Ureter (tissue), 1 donor: ENCODE data around the gene YEATS4. TPM values are rescaled to one million over a fixed set of nuclear protein-coding genes. Genes with fewer than 3 reads are reported as not detected.
A peak's percentile ranks its signal among the peaks of the same experiment; 100 is the strongest.

Experiments
- DNase-seq: peaks from one replicate; pipeline ENCODE4 v3.0.0-alpha.2; 2020; ENCODE audit warnings: low spot score
- total RNA-seq: library from RNA; stranded (reverse); gene quantifications from one replicate; pipeline ENCODE4 v1.2.4, GENCODE V29; 2023
- donor health status: DM: yes; HTN: yes; CAD: no.

YEATS4 gene
- total RNA-seq, 1 donor from 2014 or later, result 12.5 TPM

DNA sequence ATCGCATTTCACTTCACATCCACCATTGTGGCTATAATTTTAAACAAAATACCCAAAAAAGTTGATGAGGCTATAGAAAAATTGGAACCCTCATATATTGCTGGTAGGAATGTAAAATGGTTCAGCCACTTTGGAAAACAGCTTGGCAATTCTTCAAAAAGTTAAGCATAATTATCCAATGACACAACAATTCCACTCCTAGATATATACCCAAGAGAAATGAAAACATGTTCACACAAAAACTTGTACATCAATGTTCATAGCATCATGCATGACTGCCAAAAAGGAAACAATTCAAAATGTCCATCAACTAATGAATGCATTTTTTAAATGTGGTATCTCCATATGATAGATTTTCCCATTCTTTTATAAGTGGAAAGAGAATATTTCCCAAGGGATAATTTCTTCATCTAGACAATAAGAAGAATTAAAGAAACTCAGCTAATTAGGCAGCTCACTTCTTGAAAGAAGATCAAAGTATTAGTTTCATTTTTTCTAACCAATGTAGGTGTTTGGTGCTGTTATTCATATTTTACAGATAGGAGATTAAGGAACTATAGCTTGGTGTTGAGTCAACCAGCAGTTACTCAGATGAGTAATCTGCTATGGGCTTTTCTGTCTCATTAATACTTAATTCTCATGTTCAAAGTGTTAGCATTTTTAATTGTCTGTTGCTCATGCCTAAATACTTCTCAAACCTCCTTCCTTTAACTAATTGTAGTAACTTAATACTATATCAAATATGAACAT lies 32.8 kb downstream of the YEATS4 start:
- DNase-seq, result no peak

DNA sequence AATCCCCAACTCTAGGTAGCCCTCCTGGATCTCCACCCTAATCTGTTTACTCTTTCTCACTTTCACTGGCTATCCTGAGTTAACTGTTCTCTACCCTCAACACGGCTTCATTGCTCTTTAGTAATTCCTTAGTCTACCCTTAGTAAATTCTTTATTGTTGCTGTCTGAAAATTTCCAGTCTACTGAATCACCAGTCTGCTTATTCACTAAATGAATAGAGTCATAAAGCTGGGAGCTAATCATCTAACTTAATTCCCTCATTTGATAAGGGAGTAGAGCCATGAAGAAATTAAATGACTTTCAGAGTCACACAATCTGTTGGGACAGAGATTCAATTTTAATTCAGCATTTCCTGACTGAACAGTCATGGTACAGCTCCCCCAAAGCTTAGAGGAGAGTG lies 36.5 kb downstream of the YEATS4 start:
- no peak for DNase-seq

DNA sequence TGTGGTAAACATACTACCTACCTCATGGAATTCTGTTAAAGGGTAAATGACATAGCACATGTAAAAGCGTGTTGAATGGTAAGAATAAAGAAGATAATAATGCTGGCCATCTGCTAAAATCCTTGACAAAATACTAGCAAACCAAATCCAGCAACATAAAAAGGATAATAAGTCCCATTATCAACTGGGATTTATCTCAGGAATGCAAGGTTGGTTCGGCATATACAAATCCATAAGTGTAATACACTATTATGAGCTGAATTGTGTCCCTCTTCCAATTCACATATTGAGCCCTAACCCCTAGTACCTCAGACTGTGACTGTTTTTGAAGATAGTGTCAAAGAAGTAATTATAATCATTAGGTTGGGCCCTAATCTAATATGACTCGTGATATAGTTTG lies 37.4 kb downstream of the YEATS4 start:
- no peak for DNase-seq

DNA sequence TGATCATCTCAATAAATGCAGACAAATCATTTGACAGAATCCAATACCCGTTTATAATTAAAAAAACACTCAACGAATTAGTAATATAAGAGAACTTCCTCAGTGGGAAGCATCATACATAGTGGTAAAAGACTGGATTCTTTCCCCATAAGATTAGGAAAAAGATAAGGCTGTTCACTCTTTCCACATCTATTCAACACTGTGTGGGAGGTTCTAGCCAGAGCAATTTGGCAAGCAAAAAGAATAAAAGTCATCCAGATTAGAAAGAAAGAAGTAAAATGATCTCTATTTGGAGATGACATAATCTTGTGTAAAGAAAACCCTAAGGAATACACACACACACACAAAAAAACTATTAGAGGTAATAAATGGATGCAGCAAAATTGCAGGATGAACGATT lies 38.4 kb downstream of the YEATS4 start:
- DNase-seq, result no peak

DNA sequence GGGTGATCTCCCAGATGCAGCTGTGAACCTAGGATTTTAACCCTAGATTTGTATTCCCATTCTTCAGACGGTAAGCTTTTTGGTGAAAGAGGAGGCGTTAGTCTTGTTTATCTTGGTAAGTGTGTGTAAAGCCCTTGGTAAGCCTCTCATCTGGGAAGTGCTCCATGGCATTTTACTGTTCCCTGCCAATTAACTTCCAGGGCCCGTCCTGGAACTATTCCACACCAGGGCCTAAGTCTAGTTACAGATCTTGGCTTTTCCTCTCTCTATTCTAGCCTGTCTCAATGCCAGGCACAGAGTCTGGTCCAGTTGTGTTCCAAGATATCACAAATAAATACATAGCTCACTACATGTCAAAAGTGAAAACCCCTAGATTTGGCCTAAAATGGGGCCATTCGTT lies 42.4 kb downstream of the YEATS4 start:
- DNase-seq, result no peak

DNA sequence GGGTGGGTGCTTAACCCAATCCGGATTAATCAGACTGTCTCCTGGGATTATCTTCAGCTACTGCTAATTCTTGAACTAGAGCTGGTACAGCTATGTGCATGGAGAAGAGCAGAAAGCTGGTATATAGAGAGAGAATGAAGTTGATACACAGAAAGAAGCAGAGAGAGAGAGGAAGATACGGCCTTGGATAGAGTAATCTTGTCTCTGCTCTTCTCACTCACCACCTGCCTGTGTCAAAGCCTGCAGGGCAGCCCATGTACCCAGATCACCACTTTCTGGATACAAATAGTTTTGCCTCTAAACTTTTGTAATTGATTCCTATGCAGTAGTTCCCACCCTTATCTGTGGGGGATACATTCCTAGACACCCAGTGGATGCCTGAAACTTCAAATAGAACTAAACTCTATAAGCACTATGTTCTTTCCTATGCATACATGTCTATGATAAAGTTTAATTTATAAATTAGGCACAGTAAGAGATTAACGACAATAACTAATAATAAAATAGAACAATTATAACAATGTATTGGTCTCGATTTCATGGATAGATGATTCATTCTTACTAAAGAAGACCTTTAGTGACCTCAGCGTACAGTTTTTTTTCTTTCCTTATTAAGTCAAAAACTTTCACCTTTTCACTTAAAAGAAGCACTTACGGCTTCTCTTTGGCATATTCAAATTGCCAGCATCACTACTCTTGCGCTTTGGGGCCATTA lies 45.5 kb downstream of the YEATS4 start:
- no peak for DNase-seq

DNA sequence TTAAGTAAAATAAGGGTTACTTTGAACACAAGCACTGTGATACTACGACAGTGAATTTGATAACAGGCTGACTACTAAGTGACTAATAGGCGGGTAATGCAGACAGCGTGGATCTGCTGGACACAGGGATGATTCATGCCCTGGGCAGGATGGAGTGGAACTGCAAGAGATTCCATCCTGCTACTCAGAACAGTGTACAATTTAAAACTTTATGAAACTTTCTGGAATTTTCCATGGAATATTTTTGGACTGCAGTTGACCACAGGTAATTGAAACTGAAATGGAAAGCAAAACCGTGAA lies 46.0 kb downstream of the YEATS4 start:
- no peak for DNase-seq

DNA sequence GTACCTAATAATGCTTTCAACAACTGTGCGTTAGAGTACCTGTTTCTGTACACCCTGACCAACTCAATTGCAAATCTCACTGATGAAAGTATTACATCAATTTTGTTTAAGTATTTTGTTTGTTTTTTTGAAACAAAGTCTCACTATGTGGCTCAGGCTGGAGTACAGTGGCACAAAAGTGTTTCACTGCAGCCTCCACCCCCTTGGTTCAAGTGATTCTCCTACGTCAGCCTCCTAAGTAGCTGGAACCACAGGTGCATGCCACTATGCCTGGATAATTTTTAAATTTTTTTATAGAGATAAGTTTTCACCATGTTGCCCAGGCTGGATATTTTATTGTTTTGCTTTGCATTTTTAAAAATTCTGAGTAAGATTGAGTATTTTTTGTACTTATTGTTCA lies 46.7 kb downstream of the YEATS4 start:
- no peak for DNase-seq

DNA sequence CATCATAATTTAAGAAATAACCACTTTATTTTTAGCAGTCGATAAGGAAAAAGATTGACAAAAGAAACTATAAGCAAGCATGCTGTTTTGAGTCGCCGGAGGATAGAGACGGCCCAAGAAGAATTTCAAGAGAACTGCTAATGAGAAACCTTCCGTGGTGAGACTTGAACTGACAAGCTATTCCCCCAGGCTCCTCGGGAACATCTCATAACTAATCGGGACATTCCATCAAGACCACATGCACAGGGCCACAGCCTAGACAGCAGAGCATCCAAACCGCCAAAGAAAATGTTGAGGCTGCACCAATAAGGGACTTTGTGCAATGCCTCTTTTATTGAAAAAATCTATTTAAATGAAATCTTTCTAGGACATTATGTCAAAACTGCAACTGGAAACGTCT lies 51.0 kb downstream of the YEATS4 start:
- no peak for DNase-seq

DNA sequence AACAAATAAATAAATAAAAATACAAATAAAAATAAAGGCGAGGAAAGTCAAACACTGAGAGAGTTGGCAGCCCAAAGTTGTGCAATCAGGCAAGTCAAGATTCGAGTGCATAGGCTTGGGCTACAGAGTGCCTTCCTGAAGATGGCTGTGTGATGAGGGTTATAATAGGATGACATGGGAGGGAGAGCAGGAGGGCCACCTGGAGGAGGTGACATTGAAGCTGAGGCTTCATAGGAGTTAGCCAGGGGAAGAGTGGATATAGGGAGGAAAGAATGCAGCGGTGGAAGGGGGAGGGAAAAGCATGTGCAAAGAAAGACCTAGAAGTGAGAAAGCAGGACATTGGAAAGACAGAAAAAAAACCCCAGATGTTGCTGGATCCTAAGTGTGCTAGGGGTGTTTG lies 53.1 kb downstream of the YEATS4 start:
- DNase-seq, result no peak

DNA sequence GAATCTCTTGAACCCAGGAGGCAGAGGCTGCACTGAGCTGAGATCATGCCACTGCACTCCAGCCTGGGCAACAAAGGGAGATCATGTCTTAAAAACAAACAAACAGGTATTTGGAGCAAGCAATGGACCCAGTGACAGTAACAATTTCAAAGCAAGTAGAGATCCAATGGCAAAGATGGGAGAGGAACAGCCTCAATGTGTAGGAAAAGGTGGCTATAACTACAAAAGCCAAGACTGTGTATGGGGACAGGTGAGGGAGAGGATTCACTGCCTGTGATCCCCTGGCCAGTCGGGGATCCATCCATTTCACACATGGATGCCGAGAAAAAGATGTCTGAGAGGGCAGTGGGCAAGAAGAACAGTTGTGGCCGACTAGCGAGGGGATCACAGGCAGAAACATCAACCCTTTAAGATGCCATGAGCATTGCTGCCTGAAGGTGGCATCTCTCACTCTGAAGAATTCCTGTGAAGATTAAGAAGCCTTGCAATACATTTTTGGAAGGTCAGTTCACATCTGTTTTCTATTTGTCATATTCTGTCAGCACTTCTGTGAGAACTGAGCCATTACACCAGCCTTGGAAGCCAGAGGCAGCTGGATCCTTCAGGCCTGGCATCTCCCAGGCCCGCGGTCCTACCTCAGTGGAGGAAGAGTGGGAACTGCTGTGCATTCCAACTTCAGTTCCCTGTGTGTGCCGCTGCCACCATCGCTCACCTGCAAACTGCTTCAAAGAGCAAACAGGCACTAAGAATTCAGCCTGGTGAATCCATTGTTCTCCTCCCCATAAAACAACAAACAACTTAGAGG lies 56.1 kb downstream of the YEATS4 start:
- DNase-seq, result peak; percentile 45

DNA sequence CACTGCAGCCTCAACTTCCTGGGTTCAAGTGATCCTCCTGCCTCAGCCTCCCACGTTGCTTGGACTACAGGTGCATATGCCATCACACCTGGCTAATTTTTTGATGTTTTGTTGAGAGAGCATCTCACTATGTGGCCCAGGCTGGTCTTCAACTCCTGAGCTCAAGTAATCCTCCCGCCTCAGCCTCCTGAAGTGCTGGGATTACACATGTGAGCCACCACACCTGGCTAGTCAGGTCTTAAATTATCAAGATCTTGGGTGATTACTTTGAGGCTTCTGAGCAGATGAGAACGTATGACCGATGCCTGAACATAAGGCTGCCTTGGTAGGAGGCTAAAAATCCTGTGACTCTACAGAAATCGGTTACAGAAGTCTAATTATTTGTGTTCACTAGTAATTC lies 57.7 kb downstream of the YEATS4 start:
- no peak for DNase-seq

DNA sequence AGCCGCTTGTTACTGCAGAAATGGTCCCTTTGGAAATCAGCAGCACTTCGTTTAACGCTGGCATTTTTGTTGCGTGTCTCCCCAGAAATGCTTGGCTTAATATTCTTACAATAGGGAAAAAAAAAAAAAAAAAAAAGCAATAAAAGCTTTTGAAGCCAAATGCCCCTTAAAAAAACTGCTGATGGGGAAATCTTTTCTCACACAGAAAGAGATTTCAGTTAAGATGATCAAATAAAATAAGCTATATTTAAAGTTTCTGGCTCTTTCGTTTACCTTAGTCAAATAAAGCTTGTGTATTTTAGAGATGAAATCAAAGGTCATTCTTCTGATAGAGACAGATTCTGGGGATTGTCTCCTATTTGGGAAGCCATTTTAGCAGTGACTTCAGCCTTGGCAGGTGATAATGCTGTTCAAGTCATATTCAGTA lies 58.2 kb downstream of the YEATS4 start:
- no peak for DNase-seq

DNA sequence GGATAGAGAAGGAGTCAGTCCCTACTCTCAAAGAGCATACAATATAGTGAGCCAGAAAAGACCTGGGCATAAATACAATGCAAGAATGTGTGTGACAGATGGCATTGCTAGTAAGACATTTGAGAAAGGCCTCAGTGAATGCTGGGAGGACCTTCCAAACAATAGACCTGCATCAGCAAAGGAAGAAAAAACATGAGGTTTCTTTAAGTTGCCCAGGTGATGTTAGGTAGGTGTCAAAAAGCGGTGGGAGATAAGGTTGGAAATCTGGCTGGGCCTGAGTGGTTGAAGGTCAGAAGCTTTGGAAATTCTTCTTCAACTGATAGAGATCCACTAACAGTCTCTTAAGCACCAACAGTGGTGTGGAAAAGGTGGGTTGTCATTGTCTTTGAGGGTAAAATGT lies 60.2 kb downstream of the YEATS4 start:
- DNase-seq, result no peak

DNA sequence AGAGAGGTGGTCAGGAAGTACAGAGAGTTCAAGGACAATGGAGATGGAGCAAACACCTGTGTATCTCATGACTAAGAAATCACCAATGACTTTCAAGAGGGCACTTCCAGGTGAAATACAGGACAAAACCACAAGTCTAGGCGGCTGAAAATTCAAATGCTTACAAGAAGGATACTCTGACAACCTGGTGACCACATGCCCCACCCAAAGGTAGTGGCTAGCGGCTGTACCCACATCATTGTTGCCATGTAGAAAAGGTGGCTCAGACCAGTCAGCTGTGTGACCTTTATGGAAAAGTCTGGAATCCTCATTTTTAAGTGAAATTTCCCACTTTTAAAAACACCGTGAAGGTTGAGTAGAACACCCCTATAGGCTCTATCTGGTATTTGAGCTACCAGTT lies 62.0 kb downstream of the YEATS4 start:
- DNase-seq, result no peak

DNA sequence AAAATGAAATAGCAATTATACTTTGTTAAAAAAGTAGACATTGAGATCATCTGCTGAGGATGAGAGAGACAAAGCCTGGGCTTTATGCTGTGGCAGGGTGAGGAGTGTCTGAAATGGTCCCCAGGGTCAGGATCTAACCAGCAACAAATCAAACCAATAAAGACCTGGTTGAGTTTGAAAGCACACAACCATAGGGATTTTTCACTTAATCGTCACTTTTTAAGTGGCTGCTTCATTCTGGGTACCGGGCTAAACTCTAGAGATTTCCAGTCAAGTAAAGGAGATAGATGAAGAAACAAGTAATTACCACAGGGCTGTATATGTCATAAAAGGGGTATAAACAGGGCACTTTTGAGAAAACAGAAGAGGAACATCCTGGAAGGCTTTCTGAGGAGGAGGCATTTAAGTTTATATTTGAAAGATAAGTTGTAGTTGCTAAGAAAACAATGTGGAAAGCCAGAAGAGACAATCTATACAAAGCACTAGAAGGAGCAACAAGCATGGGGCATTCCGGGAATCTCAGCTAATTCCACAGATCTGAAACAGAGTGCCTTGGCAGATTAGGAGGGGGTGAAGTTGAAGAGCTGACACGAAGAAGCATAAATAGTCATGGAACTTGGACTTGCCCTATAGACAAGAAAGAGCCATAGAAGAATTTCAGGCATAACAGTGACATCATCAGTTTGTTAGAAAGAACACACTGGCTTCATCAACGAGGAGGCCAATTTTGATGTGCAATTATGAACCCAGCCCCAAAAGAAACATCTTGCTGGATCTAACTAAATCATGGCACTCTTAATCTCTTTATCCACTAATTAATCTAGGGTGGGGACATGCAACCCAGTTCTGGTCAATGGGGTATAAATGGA lies 63.7 kb downstream of the YEATS4 start:
- DNase-seq, result no peak

DNA sequence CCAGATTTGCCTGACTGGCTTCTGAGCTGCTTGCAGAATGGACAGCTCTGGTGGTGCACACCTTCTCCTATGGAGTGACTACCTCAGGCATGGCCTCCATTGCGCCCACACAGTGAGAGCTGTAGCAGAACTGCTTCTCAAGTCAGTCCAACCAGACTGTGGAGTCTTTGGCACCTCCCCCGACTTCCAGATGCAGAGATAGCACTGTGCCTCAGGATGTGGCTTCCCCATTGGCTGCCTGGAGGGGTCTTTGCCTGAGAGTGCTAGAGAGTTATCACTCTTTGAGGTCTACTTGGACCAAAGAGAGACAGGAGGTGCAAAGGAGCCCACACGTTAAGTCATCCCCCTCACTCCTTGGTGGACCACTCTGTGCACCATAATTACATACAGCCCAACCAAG lies 65.9 kb downstream of the YEATS4 start:
- DNase-seq, result no peak

DNA sequence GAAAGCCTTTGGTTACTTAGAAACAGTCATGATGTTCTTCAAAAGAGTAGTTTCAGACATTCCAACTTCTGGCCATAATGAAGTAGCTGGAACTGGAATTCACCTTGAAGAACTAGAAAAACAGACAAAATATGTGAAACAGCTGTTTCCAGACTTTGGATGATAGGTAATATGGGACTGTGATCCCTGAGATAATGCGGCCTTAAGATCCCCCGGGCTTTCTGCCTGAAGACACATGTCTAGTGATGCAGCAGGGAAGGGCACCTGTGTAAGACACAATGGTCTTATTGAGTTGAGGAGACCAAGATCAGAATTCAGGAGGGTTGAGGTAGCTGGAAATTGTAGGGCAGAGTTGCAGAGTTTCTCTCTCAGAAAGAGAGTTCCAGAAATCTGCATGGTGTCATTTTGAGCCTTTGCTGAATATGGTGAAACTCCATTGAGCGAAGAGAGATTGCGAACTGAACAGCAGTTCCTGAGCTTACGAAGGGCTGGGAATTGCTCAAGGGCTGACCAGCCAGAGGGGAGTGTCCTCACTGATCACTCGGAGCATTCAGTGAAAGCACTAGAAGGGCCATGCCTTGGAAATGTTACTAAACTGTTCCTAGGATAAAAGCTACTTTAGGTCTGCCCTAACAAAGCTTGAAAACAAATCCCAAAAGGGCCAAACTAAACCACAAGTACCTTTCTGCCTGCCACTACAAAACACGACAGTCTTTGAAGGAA lies 69.0 kb downstream of the YEATS4 start:
- DNase-seq, result no peak

DNA sequence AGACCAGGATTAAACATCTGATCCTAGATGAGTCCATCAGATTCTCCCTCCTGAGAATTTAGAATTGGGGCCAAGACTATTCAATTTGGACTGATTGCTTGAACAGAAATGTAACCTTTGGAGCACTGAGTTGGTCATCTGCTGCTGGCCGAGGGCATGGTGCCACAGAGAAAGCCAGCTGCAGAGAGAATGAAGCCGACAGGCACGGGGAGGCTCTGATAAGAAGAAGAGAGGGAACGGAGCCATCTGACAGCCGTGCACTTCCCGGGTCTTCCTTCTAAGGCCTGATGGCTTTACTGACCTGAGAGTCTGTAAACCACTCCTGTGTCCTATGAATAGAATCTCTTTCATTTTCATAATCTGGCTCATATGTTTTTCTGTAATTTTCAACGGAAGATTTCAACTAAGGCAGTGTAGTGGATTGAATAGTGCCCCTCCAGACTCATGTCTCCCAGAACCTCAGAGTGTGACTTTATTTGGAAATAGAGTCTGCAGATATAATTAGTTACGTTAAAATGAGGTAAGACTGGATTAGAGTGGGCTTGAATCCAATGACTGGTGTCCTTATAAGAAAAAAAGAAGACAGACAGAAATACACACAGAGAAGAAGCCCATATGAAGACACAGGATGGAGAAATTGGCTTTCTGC lies 71.5 kb downstream of the YEATS4 start:
- no peak for DNase-seq

DNA sequence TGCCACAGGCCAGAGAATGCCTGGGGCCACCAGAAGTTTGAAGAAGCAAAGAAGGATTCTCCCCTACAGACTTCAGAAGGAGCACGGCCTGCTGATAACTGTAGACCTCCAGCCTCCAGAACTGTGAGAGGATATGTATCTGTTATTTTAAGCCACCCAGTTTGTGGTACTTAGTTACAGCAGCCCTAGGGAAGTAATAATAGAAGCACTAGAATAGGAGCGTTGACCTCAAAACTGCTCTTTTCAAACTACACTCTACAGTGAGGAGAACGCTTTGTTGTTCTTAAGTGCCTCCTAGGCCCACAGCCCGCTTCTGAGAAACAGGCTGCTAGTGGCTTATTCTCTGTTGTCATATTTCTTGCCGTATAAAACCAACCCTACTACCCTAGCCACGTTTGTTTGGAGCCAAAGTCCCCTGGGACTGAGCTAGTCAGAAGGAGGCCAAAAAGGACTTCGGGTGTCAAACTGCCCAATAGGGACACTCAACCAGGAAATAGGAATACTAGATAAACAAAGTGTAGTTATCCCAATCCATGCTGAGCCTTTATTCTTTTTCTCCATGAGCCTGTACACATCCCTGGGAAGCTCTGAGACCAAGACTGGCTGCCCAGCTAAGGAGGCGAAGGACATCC lies 72.2 kb downstream of the YEATS4 start:
- no peak for DNase-seq
